PC-9 (cell line): Measurements from ENCODE around the gene DPP7. TPM values are rescaled to one million over a fixed set of nuclear protein-coding genes. Genes with fewer than 3 reads are reported as not detected.
A peak's percentile ranks its signal among the peaks of the same experiment; 100 is the strongest.

Experiments
- BruUV-seq: library from RNA; stranded (reverse); fragments of 400-500 nt; replicated peaks from 2 replicates; lab custom pipeline; 2021; lab: Mats Ljungman, UMichigan
- CTCF ChIA-PET: fragments of 300-600 bp; sonication (Branson Sonifier 250); formaldehyde crosslinking; loops from one replicate; lab custom pipeline; 2022; ENCODE audit warnings: antibody characterized with exemption; lab: Charles Lee
- POLR2A ChIA-PET: fragments of 300-600 bp; sonication (Branson Sonifier 250); formaldehyde crosslinking; loops from one replicate; lab custom pipeline; 2022; ENCODE audit warnings: antibody characterized with exemption; ENCODE audit not compliant: unreplicated experiment; lab: Charles Lee
- DNase-seq, 2 experiments: peaks; one replicate each; pipeline versions ENCODE4 v3.0.0 to v3.0.0-alpha.2; 2015 to 2022; ENCODE audit warnings: mixed read lengths in 1 of 2
- H2AFZ ChIP-seq: fragments of 200-600 bp; sonication (generic); 2 replicates; pipeline ENCODE4 v1.8.1; 2017; ENCODE audit warnings: antibody characterized with exemption
- H3F3A ChIP-seq: fragments of 200-600 bp; sonication (generic); 2 replicates; pipeline ENCODE4 v1.8.1; 2017; ENCODE audit warnings: antibody characterized with exemption, mild to moderate bottlenecking, low read depth; ENCODE audit not compliant: insufficient read depth
- H3K27ac ChIP-seq: fragments of 200-600 bp; sonication (generic); 2 replicates; pipeline ENCODE4 v1.6.1; 2016; ENCODE audit warnings: mixed run types
- H3K27me3 ChIP-seq: fragments of 200-600 bp; sonication (generic); 2 replicates; pipeline ENCODE4 v1.6.1; 2016; ENCODE audit warnings: low read depth, mixed run types; ENCODE audit not compliant: insufficient read depth
- H3K36me3 ChIP-seq: fragments of 200-600 bp; sonication (generic); 2 replicates; pipeline ENCODE4 v1.6.1; 2016; ENCODE audit warnings: low read depth, mixed run types
- H3K4me1 ChIP-seq: fragments of 200-600 bp; sonication (generic); replicated peaks from 2 replicates; pipeline ENCODE4 v1.6.1; 2016; ENCODE audit warnings: mixed run types; ENCODE audit not compliant: insufficient read depth
- H3K4me2 ChIP-seq: fragments of 200-600 bp; sonication (generic); 2 replicates; pipeline ENCODE4 v1.6.1; 2017; ENCODE audit warnings: mixed run types
- H3K4me3 ChIP-seq: fragments of 200-600 bp; sonication (generic); 2 replicates; pipeline ENCODE4 v1.6.1; 2016; ENCODE audit warnings: mixed run types
- H3K79me2 ChIP-seq: fragments of 200-600 bp; sonication (generic); 2 replicates; pipeline ENCODE4 v1.6.1; 2017; ENCODE audit warnings: low read depth, mixed run types
- H3K9me2 ChIP-seq: fragments of 200-600 bp; sonication (generic); 2 replicates; pipeline ENCODE4 v1.8.1; 2017; ENCODE audit warnings: mild to moderate bottlenecking; ENCODE audit not compliant: insufficient read depth
- H3K9me3 ChIP-seq: fragments of 200-600 bp; sonication (generic); 2 replicates; pipeline ENCODE4 v1.8.1; 2016; ENCODE audit warnings: low read depth; ENCODE audit not compliant: insufficient read depth
- H4K20me1 ChIP-seq: fragments of 200-600 bp; sonication (generic); 2 replicates; pipeline ENCODE4 v1.8.1; 2017; ENCODE audit not compliant: insufficient read depth
- CTCF ChIP-seq: fragments of 200-600 bp; sonication (generic); conservative IDR thresholded peaks from 2 replicates; pipeline ENCODE4 v1.6.1; 2017; ENCODE audit warnings: mixed run types, antibody characterized with exemption, mild to moderate bottlenecking, moderate library complexity
- EZH2 ChIP-seq: fragments of 200-600 bp; sonication (generic); IDR thresholded peaks from 2 replicates; pipeline ENCODE4 v1.8.0; 2017; ENCODE audit warnings: antibody characterized with exemption, low read depth
- intact Hi-C: fragments of 100-400 bp; cut with micrococcal nuclease; formaldehyde crosslinking; loops from one replicate; pipeline ENCODE4 v1.10.0; 2022; ENCODE audit not compliant: unreplicated experiment
- total RNA-seq: library from RNA; stranded (reverse); gene quantifications from 2 replicates; pipeline ENCODE4 v1.2.3, GENCODE V29; 2021

DPP7 gene
- total RNA-seq, 1 experiment from 2014 or later: 104 TPM

DNA sequence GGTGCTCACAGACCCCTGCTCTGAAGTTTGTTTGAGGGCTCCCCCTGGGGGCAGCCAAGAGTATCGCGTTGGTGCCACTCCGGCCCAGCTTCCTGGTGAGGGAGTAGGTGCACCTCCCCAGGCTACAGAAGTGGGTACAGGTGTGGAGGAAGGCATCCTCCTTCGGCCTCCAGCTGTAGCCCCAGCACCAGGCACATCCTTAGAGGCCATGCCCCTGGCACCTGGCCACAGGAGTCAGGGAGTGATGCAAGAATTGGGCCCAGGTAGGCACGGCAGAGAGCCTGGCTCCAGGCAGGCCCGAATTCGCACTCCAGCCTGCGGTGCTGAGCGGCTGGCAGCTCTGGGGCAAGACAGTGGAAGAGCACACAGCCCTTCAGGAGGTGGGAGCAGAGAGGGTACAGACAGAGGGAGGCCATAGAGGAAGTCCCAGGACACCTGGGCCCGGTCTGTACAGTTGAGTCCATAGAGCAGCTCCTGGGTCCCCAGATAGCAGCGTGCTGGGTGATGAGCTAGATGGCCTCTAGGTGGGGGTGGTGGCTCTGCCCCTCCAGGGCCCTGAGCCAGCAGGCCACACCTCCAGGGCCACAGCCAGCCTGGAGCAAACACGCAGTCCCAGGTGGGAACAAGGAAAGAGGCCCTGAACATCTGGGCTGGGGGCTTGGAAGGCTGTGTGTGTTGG lies 46.5 kb downstream of the DPP7 start:
- Histone ChIP-seq H3K9me2 (no peaks in the 10 kb centered on the region), H3K4me1 (peaks cover 25% of the 10 kb centered on the region), H3K9me3 (no peaks in the 10 kb centered on the region), H3K36me3 (no peaks in the 10 kb centered on the region), H2AFZ (no peak overlapping the region), H3K79me2 (peaks cover 18% of the 10 kb centered on the region; the same call in 1 of the 2 replicates), H3K4me2 (peak overlapping the region; percentile 90; the same call in 1 of the 2 replicates), H3K27ac (no peak overlapping the region), H4K20me1 (peaks cover 10% of the 10 kb centered on the region; the same call in 1 of the 2 replicates), H3K27me3 (no peaks in the 10 kb centered on the region), H3K4me3 (no peak overlapping the region), H3F3A (peaks cover 15% of the 10 kb centered on the region)
- peak; percentile 66 to 90 for DNase-seq
- no TSS peak for BruUV-seq
- intact Hi-C loops: loop anchor here (1.0 kb wide), 1 partner anchor 50 kb away; no protein-coding TSS in a partner anchor
- ChIA-PET CTCF (interaction anchor here (0.5 to 3.3 kb wide), 18 partner anchors 9 to 467 kb away, joined by 3 to 19 read pairs (median 4); partner anchors contain the start of genes ENTPD2, MAN1B1, NPDC1 and TRAF2), POLR2A (interaction anchor here (0.6 to 0.7 kb wide), 3 partner anchors 18 to 825 kb away, joined by 3 to 21 read pairs (median 4); no protein-coding TSS in a partner anchor)
- TF ChIP-seq CTCF (peak; percentile 84), EZH2 (no peak)

DNA sequence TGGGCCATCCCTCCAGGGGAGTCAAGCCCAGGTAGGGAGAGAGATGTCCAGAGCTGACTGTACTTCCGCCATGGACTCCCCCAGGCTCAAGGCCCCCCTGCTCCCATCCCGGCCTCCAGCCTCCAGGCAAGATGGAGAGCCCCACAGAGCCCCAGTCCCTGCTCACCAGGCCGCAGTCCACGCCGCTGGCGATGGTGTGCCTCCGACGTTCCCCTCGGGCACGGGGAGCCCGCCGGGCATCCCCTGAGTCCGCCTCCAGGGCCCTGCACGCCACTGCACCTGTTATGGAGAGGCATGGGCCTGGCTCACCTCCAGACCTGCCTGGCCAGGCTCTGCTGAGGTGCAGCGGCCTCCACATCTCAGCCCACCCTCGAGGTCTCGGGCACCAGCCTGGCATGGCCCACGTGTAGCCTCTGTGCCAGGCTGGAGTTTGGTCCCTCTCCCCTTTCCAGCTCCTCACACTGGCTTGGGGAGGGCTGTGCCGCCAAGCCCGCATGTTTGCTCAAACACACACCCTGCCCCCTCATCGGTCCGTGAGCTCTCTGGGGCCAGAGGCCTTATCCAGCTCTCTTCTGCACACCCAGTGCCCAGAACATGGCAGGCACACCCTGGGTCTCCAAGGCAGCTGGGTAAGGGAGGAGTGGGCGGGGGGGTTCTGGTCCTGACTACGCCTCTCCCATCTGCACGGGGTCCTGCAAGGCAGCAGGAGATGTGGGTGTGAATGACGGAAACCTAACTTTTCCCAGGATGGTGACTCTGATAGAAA lies 48.3 kb downstream of the DPP7 start:
- intact Hi-C loops: no loop called here
- peaks cover 18% of the 10 kb centered on the region; the same call in 1 of the 2 replicates for H3K79me2 ChIP-seq
- no peak overlapping the region for H3K4me2 ChIP-seq
- H3K27me3 ChIP-seq: no peaks in the 10 kb centered on the region
- ChIA-PET CTCF (interaction anchor here (0.7 to 3.3 kb wide), 4 partner anchors 19 to 118 kb away, joined by 3 to 19 read pairs (median 9); partner anchors contain the start of gene NPDC1), POLR2A (interaction anchor here (0.6 kb wide), 1 partner anchor 190 kb away, joined by 3 read pairs; no protein-coding TSS in a partner anchor)
- H4K20me1 ChIP-seq: peaks cover 10% of the 10 kb centered on the region; the same call in 1 of the 2 replicates
- no peak for DNase-seq
- no peak for TF ChIP-seq CTCF
- no peak for TF ChIP-seq EZH2
- no peaks in the 10 kb centered on the region for H3K36me3 ChIP-seq
- peaks cover 13% of the 10 kb centered on the region for H3F3A ChIP-seq
- no peak overlapping the region for H2AFZ ChIP-seq
- BruUV-seq: no TSS peak
- H3K4me1 ChIP-seq: peaks cover 25% of the 10 kb centered on the region
- no peak overlapping the region for H3K4me3 ChIP-seq
- no peaks in the 10 kb centered on the region for H3K9me3 ChIP-seq
- H3K9me2 ChIP-seq: no peaks in the 10 kb centered on the region
- H3K27ac ChIP-seq: no peak overlapping the region

DNA sequence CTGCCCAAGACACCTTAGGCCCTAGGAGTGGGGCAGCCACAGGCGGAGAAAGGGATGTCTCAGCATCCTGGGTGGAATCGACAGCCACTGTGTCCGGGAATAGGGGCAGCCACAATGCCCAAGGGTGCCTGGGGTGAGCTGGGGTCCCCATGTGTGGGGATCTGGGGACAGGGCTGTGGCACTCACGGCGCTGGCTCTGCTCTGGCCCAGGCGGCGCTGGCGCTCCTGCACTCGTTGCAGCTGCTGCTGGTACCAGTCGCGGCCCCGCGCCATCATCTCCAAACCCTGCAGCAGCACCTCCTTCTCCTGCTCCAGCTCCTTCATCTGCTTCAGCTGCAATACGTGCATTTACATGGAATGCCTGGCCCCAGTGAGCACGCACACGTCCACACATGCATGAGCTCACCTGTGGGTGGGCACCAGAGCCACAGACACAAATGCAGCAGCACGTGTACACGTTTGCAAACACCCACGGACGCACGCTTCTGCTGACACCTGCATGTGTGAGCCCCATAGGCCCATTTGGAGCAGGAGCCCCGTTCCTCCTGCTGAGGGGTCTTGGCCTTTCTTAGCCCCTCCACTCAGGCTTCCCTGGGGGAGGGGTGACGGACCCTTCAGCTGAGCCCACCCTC lies 49.1 kb downstream of the DPP7 start:
- H3K9me2 ChIP-seq: no peaks in the 10 kb centered on the region
- H3K9me3 ChIP-seq: no peaks in the 10 kb centered on the region
- no TSS peak for BruUV-seq
- no peak for TF ChIP-seq EZH2
- no peak for TF ChIP-seq CTCF
- intact Hi-C loops: no loop called here
- peaks cover 18% of the 10 kb centered on the region; the same call in 1 of the 2 replicates for H3K79me2 ChIP-seq
- H3K4me3 ChIP-seq: no peak overlapping the region
- DNase-seq: no peak
- peaks cover 18% of the 10 kb centered on the region for H3K4me1 ChIP-seq
- no peak overlapping the region for H3K27ac ChIP-seq
- H2AFZ ChIP-seq: no peak overlapping the region
- no peaks in the 10 kb centered on the region for H3K36me3 ChIP-seq
- ChIA-PET POLR2A (interaction anchor here (0.6 kb wide), 1 partner anchor 191 kb away, joined by 3 read pairs; no protein-coding TSS in a partner anchor), CTCF (interaction anchor here (3.3 kb wide), 1 partner anchor 19 kb away, joined by 19 read pairs; the partner anchor contains the start of gene NPDC1)
- H4K20me1 ChIP-seq: peaks cover 10% of the 10 kb centered on the region; the same call in 1 of the 2 replicates
- no peaks in the 10 kb centered on the region for H3K27me3 ChIP-seq
- peaks cover 9% of the 10 kb centered on the region for H3F3A ChIP-seq
- no peak overlapping the region for H3K4me2 ChIP-seq
